ENCODE data around the gene FADS2.

FADS2 gene

DNA sequence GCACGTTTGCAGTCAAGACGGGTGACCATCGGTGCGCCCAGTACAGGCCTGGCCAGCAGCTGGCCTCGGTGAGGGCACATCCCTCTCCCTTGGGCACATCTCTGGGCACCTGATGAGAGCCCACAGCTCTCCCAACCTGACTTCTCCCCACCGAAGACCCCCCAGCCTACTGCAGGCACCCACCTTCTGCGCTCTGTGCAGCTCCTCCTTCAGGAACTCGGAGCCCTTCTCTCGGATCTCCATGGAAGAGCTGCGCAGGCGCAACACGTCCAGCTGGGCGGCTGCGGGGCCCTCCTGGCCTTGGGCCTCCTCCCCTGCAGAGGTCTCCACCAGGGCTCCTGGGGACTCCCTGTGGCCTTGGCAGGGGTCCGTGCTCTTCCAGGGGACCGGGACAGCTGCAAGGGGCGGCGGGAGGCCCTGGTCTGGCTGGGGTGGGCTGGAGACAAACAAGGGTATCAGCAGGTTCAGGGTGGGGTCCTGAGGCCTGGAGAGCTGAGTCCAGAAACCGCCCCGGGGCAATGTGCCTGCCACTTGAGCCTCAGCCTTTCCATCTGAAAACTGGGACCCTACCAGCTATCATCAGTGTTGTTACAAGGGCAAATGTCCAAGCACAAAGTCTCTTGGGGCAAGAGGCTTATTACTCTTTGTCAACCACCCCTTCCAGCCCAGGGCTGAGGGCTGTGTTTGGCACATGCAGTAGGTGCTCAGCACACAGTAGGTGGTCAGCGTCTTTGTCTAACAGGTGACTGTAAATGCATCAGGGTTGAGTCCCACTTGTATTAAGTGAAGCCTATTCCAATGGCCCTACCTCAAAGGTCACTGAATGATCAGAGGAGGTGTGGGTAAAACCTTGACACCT is 80.0 kb downstream of the FADS2 start:
- DNase-seq, result no peak

DNA sequence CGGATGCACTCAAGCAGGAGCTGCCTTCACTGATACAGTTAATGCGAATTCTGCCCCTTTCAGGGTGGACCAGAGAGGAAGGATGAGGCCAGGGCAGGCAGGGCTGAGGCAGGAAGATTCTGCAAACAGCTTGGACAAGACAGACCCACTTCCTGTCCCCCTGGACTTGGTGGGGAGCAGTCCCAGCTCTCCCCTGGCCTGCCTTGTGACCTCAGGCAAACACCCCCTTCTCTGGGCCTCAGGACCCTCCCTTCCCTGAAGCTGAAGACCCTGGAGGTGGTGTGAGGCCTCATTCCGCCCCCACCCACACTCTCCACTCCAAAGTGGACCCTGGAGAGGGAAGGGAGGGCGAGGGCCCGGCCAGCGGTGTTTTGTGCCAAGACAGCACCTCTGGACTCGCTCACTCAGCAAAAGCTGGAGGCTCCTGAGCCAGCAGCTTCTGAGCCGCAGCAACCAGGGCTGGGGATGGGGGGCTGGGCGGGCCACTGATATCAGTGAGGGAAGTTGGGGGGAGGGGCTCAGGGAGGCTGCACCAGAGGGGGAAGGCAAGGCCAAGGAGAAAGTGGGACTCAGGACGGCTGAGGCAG is 80.7 kb downstream of the FADS2 start:
- peak; percentile 44 to 82 (median 63) for DNase-seq

DNA sequence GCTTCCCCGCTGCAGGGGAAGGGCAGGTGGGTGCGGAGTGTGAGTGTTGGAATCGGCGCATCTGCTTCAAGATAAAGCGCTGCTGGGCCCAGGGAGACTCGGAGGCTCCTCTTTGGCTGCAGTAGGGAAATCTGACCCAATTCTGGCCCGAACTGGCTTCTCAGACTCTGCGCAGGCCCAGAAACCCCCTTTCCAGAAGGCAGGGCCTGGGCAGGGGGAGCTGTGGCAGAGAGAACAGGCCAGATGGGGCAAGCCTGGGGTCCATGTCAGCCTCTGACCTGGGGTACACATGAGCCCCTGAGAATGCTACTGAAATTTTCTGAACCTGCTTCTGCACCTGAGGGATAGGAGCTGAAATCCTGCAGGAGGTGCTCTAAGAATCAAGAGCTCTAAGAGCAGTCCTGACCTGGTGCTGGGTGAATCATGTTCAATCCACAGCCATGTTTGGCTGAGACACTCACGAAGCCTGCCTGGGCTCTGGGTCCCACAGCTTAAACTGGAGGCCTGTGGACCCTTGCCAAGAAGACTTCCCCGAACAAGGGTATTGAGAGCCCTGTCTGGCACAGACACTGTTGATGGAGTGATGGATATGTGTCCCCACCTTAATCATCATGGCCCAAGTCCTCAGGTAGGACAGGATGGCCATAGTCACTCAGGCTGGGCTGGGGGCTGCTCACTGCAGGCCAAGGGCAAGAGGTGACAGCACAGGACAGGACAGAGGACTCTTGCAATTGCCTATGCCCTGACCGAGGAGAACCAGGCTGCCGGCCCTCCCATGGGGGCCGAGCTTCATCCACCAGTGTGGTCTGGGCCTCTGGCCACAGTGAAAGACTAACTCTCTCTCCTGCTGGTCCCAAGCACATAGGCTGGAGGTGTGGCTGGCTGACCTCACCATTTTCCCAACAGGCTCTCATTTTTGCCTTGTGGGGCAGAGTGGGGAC is 82.4 kb downstream of the FADS2 start:
- peak in 1 of 4 experiments; percentile 1 for DNase-seq

DNA sequence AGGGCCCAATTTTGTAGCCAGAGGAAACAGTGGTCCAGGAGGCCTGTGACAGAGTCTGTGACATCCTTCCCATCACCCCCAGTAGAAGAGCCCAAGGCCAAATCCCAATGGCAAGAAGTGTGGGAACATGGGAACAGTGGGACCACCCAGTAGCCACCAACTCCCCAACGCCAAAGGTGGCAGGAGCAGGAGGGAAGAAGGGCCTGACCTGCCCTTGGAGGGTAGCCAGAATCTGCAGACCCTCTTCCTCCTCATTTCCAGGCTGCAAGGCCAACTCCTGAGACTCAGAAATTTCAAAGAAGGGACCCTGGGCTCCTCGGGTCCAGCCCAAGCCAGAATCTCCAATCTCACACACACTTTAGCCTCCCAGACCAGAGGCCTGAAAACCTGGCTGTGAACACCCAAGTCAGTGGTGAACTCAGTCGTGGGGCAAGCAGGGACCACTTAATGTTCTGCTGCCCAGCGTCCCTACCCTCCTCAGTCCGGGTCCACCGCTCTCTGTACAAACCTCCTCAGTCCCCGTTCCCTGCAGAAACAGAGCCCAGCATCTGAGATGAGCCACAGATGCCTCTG is 83.1 kb downstream of the FADS2 start:
- DNase-seq, result peak in 1 of 4 experiments; percentile 0

DNA sequence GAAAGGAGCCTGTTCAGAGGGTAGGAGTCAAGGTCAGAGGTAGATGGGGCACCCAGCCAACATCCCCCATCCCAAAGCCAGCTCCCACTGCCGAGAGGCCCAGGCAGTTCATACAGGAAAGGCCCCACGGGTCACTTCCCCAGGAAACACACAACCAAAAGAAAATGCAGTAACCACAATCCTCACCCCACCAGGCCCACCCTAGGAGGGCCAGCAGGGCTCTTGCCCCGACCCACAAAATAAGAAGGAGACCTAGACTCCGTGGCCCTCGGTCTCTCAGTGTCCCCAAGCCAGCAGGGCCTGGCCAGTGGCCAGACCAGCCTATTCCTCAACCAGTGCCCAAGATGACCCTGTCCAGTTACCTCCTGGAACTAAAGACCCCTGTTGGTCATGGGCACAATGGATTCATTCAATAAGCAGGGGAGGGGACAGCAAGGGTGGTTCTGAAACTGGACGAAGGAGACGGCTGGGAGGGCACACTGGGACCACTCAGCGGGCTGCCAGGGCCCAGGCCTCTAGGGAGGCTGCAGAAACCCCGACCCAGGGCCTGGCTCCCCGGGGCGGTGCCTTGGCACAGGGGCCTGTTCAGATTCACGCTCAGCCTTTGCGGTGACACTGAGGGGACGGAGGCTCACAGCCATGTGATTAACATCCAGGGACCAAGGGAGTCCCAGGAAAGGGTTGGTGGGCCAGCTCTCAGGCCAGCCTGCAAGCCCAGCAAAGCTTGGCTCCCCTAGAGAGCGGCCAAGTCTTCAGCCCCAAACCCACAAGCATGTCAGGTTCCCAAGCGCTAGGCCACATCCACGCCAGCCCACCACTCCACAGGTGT is 83.8 kb downstream of the FADS2 start:
- peak in 1 of 4 experiments; percentile 30 for DNase-seq

DNA sequence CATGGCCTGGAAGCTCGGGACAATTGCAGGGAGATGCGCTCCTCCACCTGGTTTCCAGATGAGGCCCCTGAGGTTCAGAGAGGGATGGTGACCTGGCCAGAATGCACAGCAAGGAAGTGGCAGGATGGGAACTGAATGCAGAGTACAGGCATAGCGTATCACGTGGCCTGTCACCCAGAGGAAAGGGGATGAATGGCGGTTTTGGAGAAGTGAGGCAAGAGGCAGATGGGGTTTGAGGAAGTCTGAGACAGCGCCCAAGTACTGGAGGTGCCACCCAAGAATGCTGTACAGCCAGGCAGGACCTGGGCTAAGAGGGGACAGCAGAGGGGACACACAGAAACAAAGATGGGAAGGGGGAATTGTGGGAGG is 84.4 kb downstream of the FADS2 start:
- DNase-seq, result peak; percentile 82 to 93 (median 90)

DNA sequence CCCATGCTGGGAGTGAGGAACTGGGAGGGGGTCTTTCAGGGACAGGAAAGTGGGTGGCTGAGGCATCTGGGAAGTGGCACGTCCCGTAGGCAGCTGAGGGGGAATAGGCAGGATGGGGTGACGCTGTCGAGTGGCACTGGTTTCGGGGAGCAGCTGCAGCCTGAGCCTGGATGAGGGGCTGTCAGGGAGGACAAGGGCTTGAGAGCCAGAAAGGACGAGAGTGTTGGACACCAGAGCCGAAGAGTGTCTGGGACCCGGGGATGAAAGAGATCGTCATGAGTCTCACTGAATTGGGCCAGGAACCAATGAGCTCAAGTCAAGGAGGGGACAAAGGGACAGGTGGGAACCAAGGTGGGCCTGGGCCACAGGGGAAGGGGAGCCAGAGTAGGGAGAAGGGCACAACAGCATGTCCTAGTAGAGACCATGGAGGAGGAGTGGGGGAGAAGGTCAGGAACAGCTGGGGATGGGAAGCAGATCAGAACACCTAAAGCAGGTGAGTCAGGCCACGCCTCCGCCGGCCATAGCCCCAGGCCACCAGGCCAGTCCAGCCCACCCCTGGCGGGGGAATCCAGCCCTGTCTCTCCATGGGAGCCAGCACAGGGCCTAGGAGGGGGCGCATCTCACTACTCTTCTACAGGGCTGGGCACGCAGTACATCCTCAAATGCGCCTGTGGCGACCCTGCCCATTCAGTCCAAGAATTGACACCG is 85.0 kb downstream of the FADS2 start:
- peak in 2 of 4 experiments; percentile 23 to 36 for DNase-seq

DNA sequence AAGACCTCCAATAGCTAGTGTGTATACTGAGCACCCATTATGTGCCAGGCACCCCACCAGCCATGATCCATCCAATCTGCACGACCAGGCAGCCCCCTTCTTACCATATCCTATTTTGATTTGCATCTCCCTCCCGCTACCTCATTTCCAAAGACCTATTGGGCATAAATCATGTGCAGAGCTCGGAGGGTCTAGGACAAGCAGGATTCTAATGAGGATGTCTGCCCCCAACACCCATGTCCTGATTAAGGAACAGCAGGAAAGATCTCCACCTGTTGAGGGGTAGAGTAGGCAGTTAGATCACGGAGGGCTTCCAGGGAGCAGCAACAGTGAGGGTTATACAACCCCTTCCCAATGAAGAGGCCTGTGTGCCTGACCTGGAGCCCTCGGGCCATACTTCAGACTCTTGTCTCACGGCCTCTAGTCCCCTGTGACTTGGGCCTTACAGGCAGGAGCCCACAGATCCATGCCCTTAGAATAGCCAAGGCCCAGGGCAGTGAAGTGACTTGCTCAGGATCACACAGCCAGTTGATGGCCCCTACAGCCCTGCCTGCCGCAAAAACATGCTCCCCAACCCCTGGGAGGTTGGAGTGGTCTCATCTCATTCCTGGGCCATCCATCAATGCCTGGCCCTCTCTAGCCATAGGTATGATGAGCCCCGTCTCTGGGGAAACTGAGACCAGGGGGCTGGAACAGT is 85.7 kb downstream of the FADS2 start:
- peak in 1 of 4 experiments; percentile 2 for DNase-seq

DNA sequence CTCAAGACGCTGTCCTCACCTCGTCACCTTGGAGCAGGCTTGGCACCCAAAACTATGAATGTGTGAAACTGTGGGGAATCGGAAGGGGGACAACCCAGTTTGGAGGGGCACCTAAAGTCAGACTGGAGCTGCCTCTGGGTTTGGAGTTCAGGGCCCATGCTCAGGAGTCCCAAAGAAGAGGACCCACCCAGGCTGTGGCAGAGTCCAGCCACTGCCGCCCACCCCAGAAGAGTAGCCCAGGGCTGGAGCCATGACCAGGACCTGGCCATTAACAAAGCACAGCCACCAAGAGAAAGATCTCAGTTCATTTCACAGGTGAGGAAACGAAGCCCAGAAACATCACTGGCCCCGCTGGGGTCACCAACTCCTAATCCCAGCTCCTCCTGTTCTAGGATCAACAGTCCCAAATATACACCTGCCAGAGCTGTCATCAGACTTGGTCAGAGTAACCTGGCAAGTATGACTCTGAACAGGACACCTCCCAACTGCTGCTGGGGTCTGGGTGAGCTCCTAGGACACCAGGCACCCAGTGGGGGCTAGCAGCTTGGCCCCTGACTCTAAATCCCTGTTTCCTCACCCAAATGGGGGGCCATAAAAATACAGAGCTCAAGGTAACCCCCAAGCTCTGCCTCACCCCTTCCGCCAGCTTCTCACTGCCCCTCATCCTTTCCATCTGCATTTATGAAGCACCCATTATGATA is 86.5 kb downstream of the FADS2 start:
- DNase-seq, result peak in 1 of 4 experiments; percentile 2

DNA sequence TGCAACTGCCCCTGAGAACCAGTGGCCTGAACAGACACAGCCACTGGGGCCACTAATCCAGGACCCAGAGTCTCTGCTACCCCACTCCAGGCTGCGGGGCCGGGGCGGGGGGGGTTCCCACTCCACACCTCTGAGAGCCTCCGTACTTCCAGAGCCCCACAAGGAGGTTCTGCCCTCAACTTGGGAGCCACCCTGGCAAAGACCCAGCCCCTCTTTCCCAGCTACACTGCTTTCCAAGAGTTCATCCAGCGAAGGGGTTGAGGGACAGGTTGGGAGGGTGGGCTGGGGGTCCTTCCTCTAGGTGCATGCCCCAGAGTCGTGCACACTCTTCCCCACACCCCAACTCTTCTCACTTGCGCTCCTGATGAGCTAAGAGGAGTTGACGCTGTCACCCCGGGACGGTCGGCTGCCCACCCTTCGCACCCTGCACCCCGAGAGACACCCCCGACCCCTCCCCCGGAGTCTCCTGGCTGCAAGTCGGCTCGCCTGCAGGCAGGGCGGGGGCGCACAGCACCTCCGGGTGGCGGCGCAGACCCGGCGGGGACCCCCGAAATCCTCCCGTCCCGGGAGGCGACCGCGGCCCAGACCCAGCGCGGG is 88.7 kb downstream of the FADS2 start:
- no peak for DNase-seq

Data from suppressor macrophage (primary cell).